Measurements from ENCODE around the gene LRFN2. TPM values are rescaled to one million over a fixed set of nuclear protein-coding genes. Genes with fewer than 3 reads are reported as not detected.

LRFN2 gene
- polyA plus RNA-seq, 1 donor (not counting 4 experiments of a cell fraction or from before 2014, with no cell fraction given) = not detected

GRCh38 chr6:40383348-40384115 lies 203.6 kb downstream of the LRFN2 start:
- Histone ChIP-seq H3K27me3 (ENCODE audit: control insufficient read depth, extremely low read depth, insufficient read depth, low read length) (no peaks in the 10 kb centered on the region), H3K36me3 (ENCODE audit: control insufficient read depth in 2 of 2, extremely low read depth in 1 of 2, insufficient read depth in 2 of 2, low read length in 2 of 2) (no peaks in the 10 kb centered on the region), H3K4me2 (ENCODE audit: control insufficient read depth, extremely low read depth, insufficient read depth, low read depth, low read length) (no peak overlapping the region), H3K4me3 (ENCODE audit: control insufficient read depth in 2 of 3, extremely low read depth in 1 of 3, insufficient read depth in 2 of 3, low read depth in 1 of 3, low read length in 3 of 3) (no peak overlapping the region), H3K4me1 (ENCODE audit: control insufficient read depth, extremely low read depth, insufficient read depth, low read length) (no peaks in the 10 kb centered on the region), H4K20me1 (ENCODE audit: control insufficient read depth, extremely low read depth, insufficient read depth, low read length) (no peaks in the 10 kb centered on the region), H3K27ac (ENCODE audit: control insufficient read depth, insufficient read depth, low read length) (no peak overlapping the region), H3K9me3 (ENCODE audit: control insufficient read depth, low read depth, low read length) (no peaks in the 10 kb centered on the region), H3K79me2 (ENCODE audit: control insufficient read depth, insufficient read depth, low read length) (no peaks in the 10 kb centered on the region), H2AFZ (ENCODE audit: control insufficient read depth, low read length) (no peak overlapping the region), H3K9me1 (ENCODE audit: control insufficient read depth, extremely low read depth, insufficient read depth, low read length) (no peaks in the 10 kb centered on the region), H3K9ac (ENCODE audit: control insufficient read depth, extremely low read depth, insufficient read depth, low read length) (no peak overlapping the region)
- dilution Hi-C loops (cut with MboI; ENCODE audit: extremely low pct_ligation_motif_present, low sequenced_read_pairs) = no loop called here
- TF ChIP-seq, protein P1, sequence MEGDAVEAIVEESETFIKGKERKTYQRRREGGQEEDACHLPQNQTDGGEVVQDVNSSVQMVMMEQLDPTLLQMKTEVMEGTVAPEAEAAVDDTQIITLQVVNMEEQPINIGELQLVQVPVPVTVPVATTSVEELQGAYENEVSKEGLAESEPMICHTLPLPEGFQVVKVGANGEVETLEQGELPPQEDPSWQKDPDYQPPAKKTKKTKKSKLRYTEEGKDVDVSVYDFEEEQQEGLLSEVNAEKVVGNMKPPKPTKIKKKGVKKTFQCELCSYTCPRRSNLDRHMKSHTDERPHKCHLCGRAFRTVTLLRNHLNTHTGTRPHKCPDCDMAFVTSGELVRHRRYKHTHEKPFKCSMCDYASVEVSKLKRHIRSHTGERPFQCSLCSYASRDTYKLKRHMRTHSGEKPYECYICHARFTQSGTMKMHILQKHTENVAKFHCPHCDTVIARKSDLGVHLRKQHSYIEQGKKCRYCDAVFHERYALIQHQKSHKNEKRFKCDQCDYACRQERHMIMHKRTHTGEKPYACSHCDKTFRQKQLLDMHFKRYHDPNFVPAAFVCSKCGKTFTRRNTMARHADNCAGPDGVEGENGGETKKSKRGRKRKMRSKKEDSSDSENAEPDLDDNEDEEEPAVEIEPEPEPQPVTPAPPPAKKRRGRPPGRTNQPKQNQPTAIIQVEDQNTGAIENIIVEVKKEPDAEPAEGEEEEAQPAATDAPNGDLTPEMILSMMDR (optimal IDR thresholded peaks at IDR 0.05 in 1 of 3, IDR thresholded peaks at IDR 0.05 in 1 of 3, conservative IDR thresholded peaks at IDR 0.05 in 1 of 3; ENCODE audit: extremely low read depth in 1 of 3, insufficient read depth in 2 of 3, low read length in 3 of 3) = no peak
- no peak for TF ChIP-seq EZH2 (IDR thresholded peaks at IDR 0.05; ENCODE audit: low read length)
- no peak for FAIRE-seq
- DNase-seq (ENCODE audit: low read depth, low spot score) = no peak

GRCh38 chr6:40380271-40380670 lies 206.9 kb downstream of the LRFN2 start:
- H3K27ac ChIP-seq (ENCODE audit: control insufficient read depth, insufficient read depth, low read length) = no peak overlapping the region

More at GRCh38 chr6:40380271-40380670, 206.9 kb downstream of the LRFN2 start:
- H3K79me2 ChIP-seq (ENCODE audit: control insufficient read depth, insufficient read depth, low read length) = no peaks in the 10 kb centered on the region
- no peaks in the 10 kb centered on the region for H3K4me1 ChIP-seq (ENCODE audit: control insufficient read depth, extremely low read depth, insufficient read depth, low read length)
- FAIRE-seq (no peak), DNase-seq (ENCODE audit: low read depth, low spot score) (no peak)
- TF ChIP-seq EZH2 (IDR thresholded peaks at IDR 0.05; ENCODE audit: low read length) = no peak
- TF ChIP-seq, protein P1 (optimal IDR thresholded peaks at IDR 0.05 in 1 of 3, IDR thresholded peaks at IDR 0.05 in 1 of 3, conservative IDR thresholded peaks at IDR 0.05 in 1 of 3; ENCODE audit: extremely low read depth in 1 of 3, insufficient read depth in 2 of 3, low read length in 3 of 3) = no peak
- H3K27me3 ChIP-seq (ENCODE audit: control insufficient read depth, extremely low read depth, insufficient read depth, low read length) = no peaks in the 10 kb centered on the region
- H3K4me3 ChIP-seq (ENCODE audit: control insufficient read depth in 2 of 3, extremely low read depth in 1 of 3, insufficient read depth in 2 of 3, low read depth in 1 of 3, low read length in 3 of 3) = no peak overlapping the region
- dilution Hi-C loops (cut with MboI; ENCODE audit: extremely low pct_ligation_motif_present, low sequenced_read_pairs) = no loop called here
- no peak overlapping the region for H3K9ac ChIP-seq (ENCODE audit: control insufficient read depth, extremely low read depth, insufficient read depth, low read length)
- H3K36me3 ChIP-seq (ENCODE audit: control insufficient read depth in 2 of 2, extremely low read depth in 1 of 2, insufficient read depth in 2 of 2, low read length in 2 of 2) = no peaks in the 10 kb centered on the region
- H3K9me1 ChIP-seq (ENCODE audit: control insufficient read depth, extremely low read depth, insufficient read depth, low read length) = no peaks in the 10 kb centered on the region
- H2AFZ ChIP-seq (ENCODE audit: control insufficient read depth, low read length) = no peak overlapping the region
- no peaks in the 10 kb centered on the region for H4K20me1 ChIP-seq (ENCODE audit: control insufficient read depth, extremely low read depth, insufficient read depth, low read length)
- no peaks in the 10 kb centered on the region for H3K9me3 ChIP-seq (ENCODE audit: control insufficient read depth, low read depth, low read length)
- no peak overlapping the region for H3K4me2 ChIP-seq (ENCODE audit: control insufficient read depth, extremely low read depth, insufficient read depth, low read depth, low read length)
